Sigmoid colon (tissue), 4 donors: ENCODE data around the gene MMP17.

Experiments
- CTCF ChIP-seq, 4 experiments: fragments of 450-650 bp in 3 of 4; fragments of 200-600 bp in 1 of 4; IDR thresholded peaks; one replicate each; pipeline ENCODE4 v1.5.1; 2016 to 2019; ENCODE audit warnings: antibody characterized with exemption in 4 of 4, mild to moderate bottlenecking in 3 of 4, moderate library complexity in 2 of 4
- EP300 ChIP-seq, 4 donors: sonication (generic); formaldehyde crosslinking; IDR thresholded peaks; one replicate each; pipeline ENCODE4 v1.6.1; 2017; ENCODE audit warnings: antibody characterized with exemption in 4 of 4
- POLR2A ChIP-seq, 2 donors: fragments of 450-650 bp; IDR thresholded peaks; one replicate each; pipeline ENCODE4 v1.6.1; 2016; ENCODE audit warnings: antibody characterized with exemption in 2 of 2, mild to moderate bottlenecking in 2 of 2, moderate library complexity in 2 of 2

GRCh38 chr12:131826097-131826928 is 1.9 kb upstream of the MMP17 start:
- TF ChIP-seq CTCF (IDR thresholded peaks at IDR 0.05) (no peak), POLR2A (IDR thresholded peaks at IDR 0.05) (no peak), EP300 (IDR thresholded peaks at IDR 0.05) (no peak)
